KBM-7 (cell line): Measurements from ENCODE around the gene FAT1.
A peak's percentile ranks its signal among the peaks of the same experiment; 100 is the strongest.
"Not testable (repeated sequence)": the region's sequence is repeated elsewhere in the genome, so short reads cannot be mapped to it uniquely, and the experiment has no call there.

Source experiments
- DNase-seq: peaks from one replicate; pipeline ENCODE4 v3.0.0-alpha.2; 2015
- in situ Hi-C: fragments of 300-500 bp; cut with MboI; formaldehyde crosslinking; loops from 2 replicates; pipeline ENCODE4 v1.14.3; 2020; ENCODE audit warnings: low sequenced_read_pairs, low pct_unique_long_range_greater_than_20kb, mixed read lengths

The FAT1 gene

GRCh38 chr4:186756550-186756949 is 32.9 kb upstream of the FAT1 start:
- in situ Hi-C loops, DNase-seq: not testable (repeated sequence)

GRCh38 chr4:186755550-186756519 is 32.2 kb upstream of the FAT1 start:
- in situ Hi-C loops = no loop called here
- no peak for DNase-seq

GRCh38 chr4:186754976-186755375 is 31.3 kb upstream of the FAT1 start:
- no peak for DNase-seq
- in situ Hi-C loops = no loop called here

- in situ Hi-C loops = no loop called here
- DNase-seq = no peak
Measured at GRCh38 chr4:186752325-186752724, 28.7 kb upstream of the FAT1 start.

GRCh38 chr4:186749611-186750281 is 26.1 kb upstream of the FAT1 start:
- in situ Hi-C loops = no loop called here
- no peak for DNase-seq

GRCh38 chr4:186746581-186746980 is 22.9 kb upstream of the FAT1 start:
- DNase-seq = no peak
- in situ Hi-C loops = no loop called here

GRCh38 chr4:186743261-186743660 is 19.6 kb upstream of the FAT1 start:
- in situ Hi-C loops = no loop called here

GRCh38 chr4:186740822-186741221 is 17.2 kb upstream of the FAT1 start:
- in situ Hi-C loops = no loop called here
- DNase-seq = no peak

More at GRCh38 chr4:186743261-186743660, 19.6 kb upstream of the FAT1 start:
- no peak for DNase-seq

- in situ Hi-C loops = no loop called here
- DNase-seq = no peak
Measured at GRCh38 chr4:186739802-186740434, 16.3 kb upstream of the FAT1 start.

- in situ Hi-C loops = no loop called here
- no peak for DNase-seq
Measured at GRCh38 chr4:186739317-186739716, 15.7 kb upstream of the FAT1 start.

GRCh38 chr4:186738421-186738820 is 14.8 kb upstream of the FAT1 start:
- in situ Hi-C loops = no loop called here
- no peak for DNase-seq

- in situ Hi-C loops = no loop called here
- no peak for DNase-seq
Measured at GRCh38 chr4:186737427-186737826, 13.8 kb upstream of the FAT1 start.

GRCh38 chr4:186736466-186736865 is 12.8 kb upstream of the FAT1 start:
- DNase-seq = no peak
- in situ Hi-C loops = no loop called here

GRCh38 chr4:186734251-186734650 is 10.6 kb upstream of the FAT1 start:
- in situ Hi-C loops = no loop called here
- DNase-seq = no peak

GRCh38 chr4:186733778-186734177 is 10.1 kb upstream of the FAT1 start:
- in situ Hi-C loops = no loop called here
- no peak for DNase-seq

- in situ Hi-C loops = no loop called here
- DNase-seq = no peak
Measured at GRCh38 chr4:186730621-186731020, 7.0 kb upstream of the FAT1 start.

GRCh38 chr4:186729856-186730255 is 6.2 kb upstream of the FAT1 start:
- in situ Hi-C loops = no loop called here
- DNase-seq = no peak

GRCh38 chr4:186728631-186729271 is 5.1 kb upstream of the FAT1 start:
- in situ Hi-C loops = no loop called here
- DNase-seq = no peak

GRCh38 chr4:186727977-186728519 is 4.4 kb upstream of the FAT1 start:
- in situ Hi-C loops = no loop called here
- peak; percentile 11 for DNase-seq
